ENCODE results near the gene NFYA.

- no peak for TF ChIP-seq POLR2AphosphoS5 (IDR thresholded peaks at IDR 0.05; ENCODE audit: borderline replicate concordance, low read depth, low read length)
- TF ChIP-seq EZH2 (IDR thresholded peaks at IDR 0.05), result no peak
Measured at GRCh38 chr6:41051873-41052272, 20.9 kb upstream of the NFYA start.
